ENCODE data around the gene SUSD3.

SUSD3 gene

GRCh38 chr9:93125331-93125894, 66.9 kb downstream of the SUSD3 start:
- H3K79me2 ChIP-seq (ENCODE audit: control insufficient read depth, low read length): peaks cover 2% of the 10 kb centered on the region; the same call in 1 of the 2 replicates
- H3K4me1 ChIP-seq (ENCODE audit: control insufficient read depth, low read length): peaks cover 9% of the 10 kb centered on the region
- no peaks in the 10 kb centered on the region; the same call in 1 of the 2 replicates for H3K36me3 ChIP-seq (ENCODE audit: control insufficient read depth, low read length)
- no peaks in the 10 kb centered on the region for H3K9me3 ChIP-seq (ENCODE audit: control insufficient read depth, insufficient read depth, low read length)
- no peak overlapping the region for H3K4me2 ChIP-seq (ENCODE audit: low read length)
- no peak for TF ChIP-seq EZH2phosphoT487 (IDR thresholded peaks at IDR 0.05; ENCODE audit: borderline replicate concordance, low read length)
- TF ChIP-seq CTCF (IDR thresholded peaks at IDR 0.05; ENCODE audit: low read depth, low read length, poor library complexity, severe bottlenecking): no peak
- H3K27ac ChIP-seq (ENCODE audit: low read depth, low read length): no peak overlapping the region
- no peaks in the 10 kb centered on the region for H3F3A ChIP-seq (ENCODE audit: control insufficient read depth, insufficient read depth)
- H3K9me2 ChIP-seq (replicated peaks; ENCODE audit: control insufficient read depth, low read length): no peaks in the 10 kb centered on the region
- H3K27me3 ChIP-seq (ENCODE audit: control insufficient read depth, low read length): no peaks in the 10 kb centered on the region
- H4K20me1 ChIP-seq (ENCODE audit: control insufficient read depth, insufficient read depth, low read depth, low read length): no peaks in the 10 kb centered on the region
- no peak overlapping the region for H3K4me3 ChIP-seq (ENCODE audit: low read length)

- no peak overlapping the region for H3K27ac ChIP-seq (ENCODE audit: low read depth, low read length)
These were observed 67.8 kb downstream of the SUSD3 start for GRCh38 chr9:93126151-93126781.

GRCh38 chr9:93126825-93127368, 68.4 kb downstream of the SUSD3 start:
- H3K9me2 ChIP-seq (replicated peaks; ENCODE audit: control insufficient read depth, low read length): no peaks in the 10 kb centered on the region
- TF ChIP-seq CTCF (IDR thresholded peaks at IDR 0.05; ENCODE audit: low read depth, low read length, poor library complexity, severe bottlenecking) (no peak), EZH2phosphoT487 (IDR thresholded peaks at IDR 0.05; ENCODE audit: borderline replicate concordance, low read length) (no peak)
- H3K27me3 ChIP-seq (ENCODE audit: control insufficient read depth, low read length): no peaks in the 10 kb centered on the region
- peaks cover 2% of the 10 kb centered on the region for H3K79me2 ChIP-seq (ENCODE audit: control insufficient read depth, low read length)
- H3K36me3 ChIP-seq (ENCODE audit: control insufficient read depth, low read length): no peaks in the 10 kb centered on the region; the same call in 1 of the 2 replicates
- no peak overlapping the region for H3K4me2 ChIP-seq (ENCODE audit: low read length)
- H3K4me1 ChIP-seq (ENCODE audit: control insufficient read depth, low read length): no peaks in the 10 kb centered on the region
- no peaks in the 10 kb centered on the region for H3F3A ChIP-seq (ENCODE audit: control insufficient read depth, insufficient read depth)
- H3K9me3 ChIP-seq (ENCODE audit: control insufficient read depth, insufficient read depth, low read length): no peaks in the 10 kb centered on the region
- H4K20me1 ChIP-seq (ENCODE audit: control insufficient read depth, insufficient read depth, low read depth, low read length): no peaks in the 10 kb centered on the region
- H3K4me3 ChIP-seq (ENCODE audit: low read length): no peak overlapping the region
- no peak overlapping the region for H3K27ac ChIP-seq (ENCODE audit: low read depth, low read length)

More at GRCh38 chr9:93126151-93126781, 67.8 kb downstream of the SUSD3 start:
- no peak overlapping the region for H3K4me3 ChIP-seq (ENCODE audit: low read length)
- H3F3A ChIP-seq (ENCODE audit: control insufficient read depth, insufficient read depth): no peaks in the 10 kb centered on the region
- peaks cover 2% of the 10 kb centered on the region; the same call in 1 of the 2 replicates for H3K79me2 ChIP-seq (ENCODE audit: control insufficient read depth, low read length)
- TF ChIP-seq EZH2phosphoT487 (IDR thresholded peaks at IDR 0.05; ENCODE audit: borderline replicate concordance, low read length) (no peak), CTCF (IDR thresholded peaks at IDR 0.05; ENCODE audit: low read depth, low read length, poor library complexity, severe bottlenecking) (no peak)
- H3K36me3 ChIP-seq (ENCODE audit: control insufficient read depth, low read length): no peaks in the 10 kb centered on the region; the same call in 1 of the 2 replicates
- no peaks in the 10 kb centered on the region for H3K9me2 ChIP-seq (replicated peaks; ENCODE audit: control insufficient read depth, low read length)
- H3K9me3 ChIP-seq (ENCODE audit: control insufficient read depth, insufficient read depth, low read length): no peaks in the 10 kb centered on the region
- no peaks in the 10 kb centered on the region for H4K20me1 ChIP-seq (ENCODE audit: control insufficient read depth, insufficient read depth, low read depth, low read length)
- H3K27me3 ChIP-seq (ENCODE audit: control insufficient read depth, low read length): no peaks in the 10 kb centered on the region
- no peak overlapping the region for H3K4me2 ChIP-seq (ENCODE audit: low read length)
- peaks cover under 1% of the 10 kb centered on the region; the same call in 1 of the 2 replicates for H3K4me1 ChIP-seq (ENCODE audit: control insufficient read depth, low read length)
